HL-60 (cell line): ENCODE measurements around the gene ANKRD44.

Experiments
- CTCF ChIP-seq: IDR thresholded peaks from one replicate; pipeline ENCODE4 v1.5.1; 2011; ENCODE audit warnings: low read length, control low read depth, inconsistent platforms; ENCODE audit not compliant: insufficient read depth
- GABPA ChIP-seq: IDR thresholded peaks from 2 replicates; pipeline ENCODE4 v1.6.1; 2012; ENCODE audit warnings: low read depth
- POLR2AphosphoS5 ChIP-seq: IDR thresholded peaks from 2 replicates; pipeline ENCODE4 v1.6.1; 2012; ENCODE audit warnings: low read depth
- REST ChIP-seq: IDR thresholded peaks from 2 replicates; pipeline ENCODE4 v1.6.1; 2012; ENCODE audit warnings: low read depth; ENCODE audit not compliant: insufficient replicate concordance
- SPI1 ChIP-seq: IDR thresholded peaks from 2 replicates; pipeline ENCODE4 v1.6.1; 2012; ENCODE audit warnings: low read depth, mild to moderate bottlenecking, borderline replicate concordance

GRCh38 chr2:197327073-197327471 is 16.5 kb upstream of the ANKRD44 start:
- no peak for TF ChIP-seq CTCF
- no peak for TF ChIP-seq SPI1
- no peak for TF ChIP-seq REST
- TF ChIP-seq POLR2AphosphoS5: no peak
- no peak for TF ChIP-seq GABPA
